ENCODE results near the gene ARFIP1.
A peak's percentile ranks its signal among the peaks of the same experiment; 100 is the strongest.
"Not testable (repeated sequence)": the region's sequence is repeated elsewhere in the genome, so short reads cannot be mapped to it uniquely, and the experiment has no call there.

The ARFIP1 gene

GRCh38 chr4:152735906-152736305, 43.8 kb upstream of the ARFIP1 start:
- no peaks in the 10 kb centered on the region for H3K36me3 ChIP-seq (ENCODE audit: control insufficient read depth, insufficient read depth, low read length)
- H3K79me1 ChIP-seq (ENCODE audit: low read length) = no peaks in the 10 kb centered on the region
- peak overlapping the region; percentile 26 for H3K4ac ChIP-seq (ENCODE audit: low read depth, low read length)
- peak; percentile 91 for DNase-seq
- no peak overlapping the region for H3K23ac ChIP-seq (ENCODE audit: low read length)
- H4K8ac ChIP-seq (ENCODE audit: low read depth, low read length) = no peak overlapping the region
- no peak overlapping the region for H2BK120ac ChIP-seq (ENCODE audit: low read depth, low read length)
- peaks cover 24% of the 10 kb centered on the region for H3K4me1 ChIP-seq (ENCODE audit: control insufficient read depth, low read depth, low read length)
- no peak overlapping the region for H2BK15ac ChIP-seq (replicated peaks; ENCODE audit: low read depth)
- H3K9ac ChIP-seq (ENCODE audit: low read length) = peak overlapping the region; percentile 44
- WGBS (ENCODE audit: extremely low coverage, insufficient coverage, low lambda C conversion rate) = no CpG with 5 or more reads among the region's 3 CpGs
- no peak overlapping the region for H3K4me3 ChIP-seq (ENCODE audit: low read length)
- peak overlapping the region; percentile 76 for H3K56ac ChIP-seq (ENCODE audit: low read length)
- H4K5ac ChIP-seq (ENCODE audit: low read length) = no peak overlapping the region
- H3K27ac ChIP-seq (ENCODE audit: low read depth, low read length) = peak overlapping the region; percentile 67
- peak overlapping the region; percentile 92 for H3K18ac ChIP-seq (ENCODE audit: low read length)
- no peak overlapping the region for H3K4me2 ChIP-seq (ENCODE audit: low read length)
- H2BK5ac ChIP-seq (ENCODE audit: low read length) = peak overlapping the region; percentile 91
- H3K27me3 ChIP-seq (ENCODE audit: insufficient read depth, low read length, poor library complexity) = no peaks in the 10 kb centered on the region
- no peaks in the 10 kb centered on the region for H3K79me2 ChIP-seq (ENCODE audit: control insufficient read depth, insufficient read depth, low read length)
- H2AK5ac ChIP-seq (ENCODE audit: low read length) = no peak overlapping the region

GRCh38 chr4:152738827-152739226, 40.9 kb upstream of the ARFIP1 start:
- Histone ChIP-seq H3K79me1 (ENCODE audit: low read length) (no peaks in the 10 kb centered on the region), H3K27me3 (ENCODE audit: insufficient read depth, low read length, poor library complexity) (no peaks in the 10 kb centered on the region)

GRCh38 chr4:152747444-152747843, 32.3 kb upstream of the ARFIP1 start:
- no peak overlapping the region for H3K4me3 ChIP-seq (ENCODE audit: low read length)
- no peaks in the 10 kb centered on the region for H3K79me1 ChIP-seq (ENCODE audit: low read length)
- H3K4ac ChIP-seq (ENCODE audit: low read depth, low read length) = no peak overlapping the region
- H3K23ac ChIP-seq (ENCODE audit: low read length) = no peak overlapping the region
- H3K36me3 ChIP-seq (ENCODE audit: control insufficient read depth, insufficient read depth, low read length) = no peaks in the 10 kb centered on the region
- no peak overlapping the region for H2AK5ac ChIP-seq (ENCODE audit: low read length)
- no peaks in the 10 kb centered on the region for H3K4me1 ChIP-seq (ENCODE audit: control insufficient read depth, low read depth, low read length)
- H3K9ac ChIP-seq (ENCODE audit: low read length) = no peak overlapping the region
- H2BK120ac ChIP-seq (ENCODE audit: low read depth, low read length) = no peak overlapping the region
- no peak overlapping the region for H3K18ac ChIP-seq (ENCODE audit: low read length)
- no peak overlapping the region for H2BK5ac ChIP-seq (ENCODE audit: low read length)
- no peak overlapping the region for H3K27ac ChIP-seq (ENCODE audit: low read depth, low read length)
- no peak overlapping the region for H4K8ac ChIP-seq (ENCODE audit: low read depth, low read length)
- H3K27me3 ChIP-seq (ENCODE audit: insufficient read depth, low read length, poor library complexity) = no peaks in the 10 kb centered on the region
- no peak overlapping the region for H4K5ac ChIP-seq (ENCODE audit: low read length)
- no peak overlapping the region for H3K4me2 ChIP-seq (ENCODE audit: low read length)
- H2BK15ac ChIP-seq (replicated peaks; ENCODE audit: low read depth) = no peak overlapping the region
- DNase-seq = no peak
- no peak overlapping the region for H3K56ac ChIP-seq (ENCODE audit: low read length)
- WGBS (ENCODE audit: extremely low coverage, insufficient coverage, low lambda C conversion rate) = no CpG with 5 or more reads among the region's 2 CpGs
- no peaks in the 10 kb centered on the region for H3K79me2 ChIP-seq (ENCODE audit: control insufficient read depth, insufficient read depth, low read length)

More at GRCh38 chr4:152738827-152739226, 40.9 kb upstream of the ARFIP1 start:
- Histone ChIP-seq H3K36me3 (ENCODE audit: control insufficient read depth, insufficient read depth, low read length) (no peaks in the 10 kb centered on the region), H4K5ac (ENCODE audit: low read length) (no peak overlapping the region), H3K4me2 (ENCODE audit: low read length) (no peak overlapping the region), H3K79me2 (ENCODE audit: control insufficient read depth, insufficient read depth, low read length) (no peaks in the 10 kb centered on the region), H2BK15ac (replicated peaks; ENCODE audit: low read depth) (peak overlapping the region; percentile 75), H2BK120ac (ENCODE audit: low read depth, low read length) (no peak overlapping the region), H3K56ac (ENCODE audit: low read length) (peak overlapping the region; percentile 5), H2BK5ac (ENCODE audit: low read length) (no peak overlapping the region), H3K4me1 (ENCODE audit: control insufficient read depth, low read depth, low read length) (peaks cover 24% of the 10 kb centered on the region), H3K23ac (ENCODE audit: low read length) (no peak overlapping the region), H3K9ac (ENCODE audit: low read length) (no peak overlapping the region), H4K8ac (ENCODE audit: low read depth, low read length) (no peak overlapping the region), H3K18ac (ENCODE audit: low read length) (peak overlapping the region; percentile 96), H3K4ac (ENCODE audit: low read depth, low read length) (no peak overlapping the region), H3K27ac (ENCODE audit: low read depth, low read length) (no peak overlapping the region), H2AK5ac (ENCODE audit: low read length) (peak overlapping the region; percentile 64), H3K4me3 (ENCODE audit: low read length) (no peak overlapping the region)
- DNase-seq = no peak
- WGBS (ENCODE audit: extremely low coverage, insufficient coverage, low lambda C conversion rate) = no CpG with 5 or more reads among the region's 3 CpGs

- Histone ChIP-seq H2AK5ac (ENCODE audit: low read length) (no peak overlapping the region), H3K23ac (ENCODE audit: low read length) (no peak overlapping the region), H3K27me3 (ENCODE audit: insufficient read depth, low read length, poor library complexity) (no peaks in the 10 kb centered on the region), H3K56ac (ENCODE audit: low read length) (no peak overlapping the region), H3K9ac (ENCODE audit: low read length) (no peak overlapping the region), H3K27ac (ENCODE audit: low read depth, low read length) (no peak overlapping the region), H3K4ac (ENCODE audit: low read depth, low read length) (no peak overlapping the region), H3K79me2 (ENCODE audit: control insufficient read depth, insufficient read depth, low read length) (no peaks in the 10 kb centered on the region), H2BK5ac (ENCODE audit: low read length) (no peak overlapping the region), H4K8ac (ENCODE audit: low read depth, low read length) (no peak overlapping the region), H3K79me1 (ENCODE audit: low read length) (no peaks in the 10 kb centered on the region), H2BK120ac (ENCODE audit: low read depth, low read length) (no peak overlapping the region), H3K4me2 (ENCODE audit: low read length) (no peak overlapping the region), H4K5ac (ENCODE audit: low read length) (no peak overlapping the region), H3K4me3 (ENCODE audit: low read length) (no peak overlapping the region), H3K4me1 (ENCODE audit: control insufficient read depth, low read depth, low read length) (no peaks in the 10 kb centered on the region), H3K36me3 (ENCODE audit: control insufficient read depth, insufficient read depth, low read length) (no peaks in the 10 kb centered on the region), H2BK15ac (replicated peaks; ENCODE audit: low read depth) (no peak overlapping the region), H3K18ac (ENCODE audit: low read length) (no peak overlapping the region)
- WGBS (ENCODE audit: extremely low coverage, insufficient coverage, low lambda C conversion rate) = no CpG with 5 or more reads among the region's 9 CpGs
- DNase-seq = no peak
Observed at GRCh38 chr4:152748619-152749018, 31.1 kb upstream of the ARFIP1 start.

GRCh38 chr4:152763796-152764195, 16.0 kb upstream of the ARFIP1 start:
- Histone ChIP-seq H3K79me2 (ENCODE audit: control insufficient read depth, insufficient read depth, low read length) (no peaks in the 10 kb centered on the region), H3K79me1 (ENCODE audit: low read length) (no peaks in the 10 kb centered on the region), H3K56ac (ENCODE audit: low read length) (no peak overlapping the region), H2BK5ac (ENCODE audit: low read length) (no peak overlapping the region), H3K4ac (ENCODE audit: low read depth, low read length) (no peak overlapping the region), H3K4me1 (ENCODE audit: control insufficient read depth, low read depth, low read length) (no peaks in the 10 kb centered on the region), H3K23ac (ENCODE audit: low read length) (no peak overlapping the region), H3K36me3 (ENCODE audit: control insufficient read depth, insufficient read depth, low read length) (no peaks in the 10 kb centered on the region), H3K27ac (ENCODE audit: low read depth, low read length) (no peak overlapping the region), H3K18ac (ENCODE audit: low read length) (no peak overlapping the region), H3K27me3 (ENCODE audit: insufficient read depth, low read length, poor library complexity) (no peaks in the 10 kb centered on the region), H3K4me2 (ENCODE audit: low read length) (no peak overlapping the region), H2AK5ac (ENCODE audit: low read length) (no peak overlapping the region), H2BK120ac (ENCODE audit: low read depth, low read length) (no peak overlapping the region), H3K9ac (ENCODE audit: low read length) (no peak overlapping the region), H3K4me3 (ENCODE audit: low read length) (no peak overlapping the region), H4K8ac (ENCODE audit: low read depth, low read length) (no peak overlapping the region), H4K5ac (ENCODE audit: low read length) (no peak overlapping the region), H2BK15ac (replicated peaks; ENCODE audit: low read depth) (no peak overlapping the region)
- DNase-seq = no peak
- WGBS (ENCODE audit: extremely low coverage, insufficient coverage, low lambda C conversion rate) = no CpG with 5 or more reads among the region's 1 CpG

- H3K36me3 ChIP-seq (ENCODE audit: control insufficient read depth, insufficient read depth, low read length); H2AK5ac ChIP-seq (ENCODE audit: low read length); H2BK15ac ChIP-seq (replicated peaks; ENCODE audit: low read depth); H3K23ac ChIP-seq (ENCODE audit: low read length); H3K27me3 ChIP-seq (ENCODE audit: insufficient read depth, low read length, poor library complexity); H3K4ac ChIP-seq (ENCODE audit: low read depth, low read length); H2BK5ac ChIP-seq (ENCODE audit: low read length); DNase-seq; H3K79me2 ChIP-seq (ENCODE audit: control insufficient read depth, insufficient read depth, low read length); H3K18ac ChIP-seq (ENCODE audit: low read length); H3K27ac ChIP-seq (ENCODE audit: low read depth, low read length); H2BK120ac ChIP-seq (ENCODE audit: low read depth, low read length); H3K79me1 ChIP-seq (ENCODE audit: low read length); H3K4me1 ChIP-seq (ENCODE audit: control insufficient read depth, low read depth, low read length); H3K4me2 ChIP-seq (ENCODE audit: low read length); H4K5ac ChIP-seq (ENCODE audit: low read length); H3K4me3 ChIP-seq (ENCODE audit: low read length); H3K56ac ChIP-seq (ENCODE audit: low read length); H4K8ac ChIP-seq (ENCODE audit: low read depth, low read length); H3K9ac ChIP-seq (ENCODE audit: low read length): not testable (repeated sequence)
- no CpG with 5 or more reads among the region's 54 CpGs for WGBS (ENCODE audit: extremely low coverage, insufficient coverage, low lambda C conversion rate)
Observed at GRCh38 chr4:152765069-152765737, 14.6 kb upstream of the ARFIP1 start.
